IMR-90 (cell line): ENCODE measurements around the gene FBXL14. TPM values are rescaled to one million over a fixed set of nuclear protein-coding genes. Genes with fewer than 3 reads are reported as not detected.
A peak's percentile ranks its signal among the peaks of the same experiment; 100 is the strongest.

Experiments used
- ATAC-seq: fragments of 200-7000 bp; cut with Tn5 transposase; 2 replicates; pipeline ENCODE4 v1.9.1; 2020; ENCODE audit warnings: low read depth, mild to moderate bottlenecking, moderate library complexity
- BruUV-seq: library from RNA; stranded (reverse); fragments of 400-500 nt; replicated peaks from 2 replicates; lab custom pipeline; 2021; lab: Mats Ljungman, UMichigan
- CTCF ChIA-PET: fragments of 300-600 bp; formaldehyde crosslinking; extraction: SDS; loops from one replicate; lab custom pipeline; 2021; ENCODE audit warnings: antibody characterized with exemption; lab: Yijun Ruan, JAX
- POLR2A ChIA-PET: fragments of 300-600 bp; sonication (Branson Sonifier 250); formaldehyde crosslinking; loops from one replicate; lab custom pipeline; 2022; ENCODE audit warnings: antibody characterized with exemption; ENCODE audit not compliant: unreplicated experiment; lab: Charles Lee
- DNase-seq: peaks from one replicate; pipeline ENCODE4 v3.0.0; 2013
- H2AFZ ChIP-seq: replicated peaks from 2 replicates; pipeline ENCODE3; 2013; ENCODE audit warnings: low read length, mild to moderate bottlenecking; ENCODE audit not compliant: poor library complexity
- H2AK5ac ChIP-seq: 2 replicates; pipeline ENCODE4 v1.6.1; 2013; ENCODE audit warnings: low read depth, low read length, inconsistent platforms
- H2AK9ac ChIP-seq: replicated peaks from 2 replicates; pipeline ENCODE3; 2013; ENCODE audit warnings: mild to moderate bottlenecking, low read depth, low read length, moderate library complexity; ENCODE audit not compliant: poor library complexity
- H2BK120ac ChIP-seq: 2 replicates; pipeline ENCODE4 v1.6.1; 2013; ENCODE audit warnings: low read depth, low read length, inconsistent platforms
- H2BK15ac ChIP-seq: 3 replicates; pipeline ENCODE4 v1.6.1; 2013; ENCODE audit warnings: low read depth, low read length, inconsistent platforms
- H2BK20ac ChIP-seq: 2 replicates; pipeline ENCODE4 v1.6.1; 2013; ENCODE audit warnings: low read depth, mild to moderate bottlenecking, inconsistent platforms, low read length, moderate library complexity
- H2BK5ac ChIP-seq: 2 replicates; pipeline ENCODE4 v1.6.1; 2013; ENCODE audit warnings: mild to moderate bottlenecking, low read depth, low read length, inconsistent platforms; ENCODE audit not compliant: poor library complexity, severe bottlenecking
- H3K14ac ChIP-seq: replicated peaks from 2 replicates; pipeline ENCODE4 v1.6.1; 2013; ENCODE audit warnings: low read depth, low read length, inconsistent platforms
- H3K18ac ChIP-seq: 2 replicates; pipeline ENCODE4 v1.6.1; 2013; ENCODE audit warnings: low read depth, low read length, control low read depth
- H3K23ac ChIP-seq: 2 replicates; pipeline ENCODE4 v1.6.1; 2013; ENCODE audit warnings: low read depth, low read length, inconsistent platforms
- H3K27ac ChIP-seq: 2 replicates; pipeline ENCODE4 v1.5.1; 2013; ENCODE audit warnings: mild to moderate bottlenecking, control low read depth, low read length; ENCODE audit not compliant: insufficient read depth
- H3K27me3 ChIP-seq: 2 replicates; pipeline ENCODE4 v1.6.1; 2013; ENCODE audit warnings: low read length; ENCODE audit not compliant: control insufficient read depth, insufficient read depth
- H3K36me3 ChIP-seq: 2 replicates; pipeline ENCODE4 v1.6.1; 2013; ENCODE audit warnings: low read length, mixed read lengths; ENCODE audit not compliant: control insufficient read depth, insufficient read depth
- H3K4ac ChIP-seq: 2 replicates; pipeline ENCODE4 v1.6.1; 2013; ENCODE audit warnings: low read depth, low read length, inconsistent platforms
- H3K4me1 ChIP-seq: 2 replicates; pipeline ENCODE4 v1.6.1; 2013; ENCODE audit warnings: low read length, mixed read lengths; ENCODE audit not compliant: control insufficient read depth, insufficient read depth
- H3K4me2 ChIP-seq: 2 replicates; pipeline ENCODE4 v1.6.1; 2013; ENCODE audit warnings: low read depth, mild to moderate bottlenecking, control low read depth, low read length, moderate library complexity
- H3K4me3 ChIP-seq: 2 replicates; pipeline ENCODE4 v1.5.1; 2013; ENCODE audit warnings: low read depth, mild to moderate bottlenecking, control low read depth, low read length, moderate library complexity; ENCODE audit not compliant: insufficient read depth
- H3K56ac ChIP-seq: 2 replicates; pipeline ENCODE4 v1.6.1; 2013; ENCODE audit warnings: low read length, inconsistent platforms; ENCODE audit not compliant: insufficient read depth; ENCODE audit errors: extremely low read depth
- H3K79me1 ChIP-seq, 2 experiments: 2 replicates each; pipeline ENCODE4 v1.6.1; 2013; ENCODE audit warnings: low read length in 2 of 2, inconsistent platforms in 1 of 2, low read depth in 1 of 2
- H3K9ac ChIP-seq: 2 replicates; pipeline ENCODE4 v1.6.1; 2013; ENCODE audit warnings: low read depth, low read length, control low read depth
- H3K9me1 ChIP-seq: 2 replicates; pipeline ENCODE4 v1.6.1; 2013; ENCODE audit warnings: low read length, inconsistent platforms; ENCODE audit not compliant: insufficient read depth
- H3K9me3 ChIP-seq: 2 replicates; pipeline ENCODE4 v1.6.1; 2013; ENCODE audit warnings: low read length; ENCODE audit not compliant: control insufficient read depth, insufficient read depth
- H4K20me1 ChIP-seq: 2 replicates; pipeline ENCODE4 v1.6.1; 2013; ENCODE audit warnings: low read length, inconsistent platforms; ENCODE audit not compliant: insufficient read depth
- H4K5ac ChIP-seq: 2 replicates; pipeline ENCODE4 v1.6.1; 2013; ENCODE audit warnings: mild to moderate bottlenecking, low read depth, low read length, control low read depth
- H4K8ac ChIP-seq, 2 experiments: 2 replicates each; pipeline ENCODE4 v1.6.1; 2013; ENCODE audit warnings: low read depth in 2 of 2, low read length in 2 of 2, control low read depth in 1 of 2, inconsistent platforms in 1 of 2
- H4K91ac ChIP-seq: 2 replicates; pipeline ENCODE4 v1.6.1; 2013; ENCODE audit warnings: low read depth, low read length, inconsistent platforms; ENCODE audit not compliant: insufficient read depth
- BHLHE40 ChIP-seq: fragments of 150-350 bp; IDR thresholded peaks from 2 replicates; pipeline ENCODE4 v1.6.1; 2016; ENCODE audit warnings: mild to moderate bottlenecking, low read depth, low read length
- CHD1 ChIP-seq: IDR thresholded peaks from 2 replicates; pipeline ENCODE4 v1.6.1; 2012; ENCODE audit warnings: low read depth, low read length, improper control_type of control experiment
- ELK1 ChIP-seq: fragments of 150-350 bp; IDR thresholded peaks from 2 replicates; pipeline ENCODE4 v1.6.1; 2016; ENCODE audit warnings: low read depth, mild to moderate bottlenecking, low read length, moderate library complexity, borderline replicate concordance
- FOS ChIP-seq: fragments of 150-350 bp; IDR thresholded peaks from 2 replicates; pipeline ENCODE4 v1.6.1; 2016; ENCODE audit warnings: low read depth, low read length
- MXI1 ChIP-seq: IDR thresholded peaks from 2 replicates; pipeline ENCODE4 v1.6.1; 2012; ENCODE audit warnings: low read depth, mild to moderate bottlenecking, low read length, moderate library complexity, borderline replicate concordance
- NFE2L2 ChIP-seq: fragments of 150-350 bp; IDR thresholded peaks from 2 replicates; pipeline ENCODE4 v1.6.1; 2016; ENCODE audit warnings: low read depth, mild to moderate bottlenecking, low read length
- POLR2A ChIP-seq: IDR thresholded peaks from 2 replicates; pipeline ENCODE4 v1.6.1; 2012; ENCODE audit warnings: mild to moderate bottlenecking, low read depth, low read length
- RAD21 ChIP-seq: IDR thresholded peaks from 2 replicates; pipeline ENCODE4 v1.6.1; 2012; ENCODE audit warnings: low read length, improper control_type of control experiment
- RCOR1 ChIP-seq: IDR thresholded peaks from 2 replicates; pipeline ENCODE4 v1.6.1; 2012; ENCODE audit warnings: mild to moderate bottlenecking, low read length, improper control_type of control experiment; ENCODE audit not compliant: insufficient replicate concordance
- RFX5 ChIP-seq: IDR thresholded peaks from 2 replicates; pipeline ENCODE4 v1.8.0; 2012; ENCODE audit warnings: low read depth, mild to moderate bottlenecking, low read length, moderate library complexity
- SMC3 ChIP-seq: fragments of 150-350 bp; IDR thresholded peaks from 2 replicates; pipeline ENCODE4 v1.6.1; 2016; ENCODE audit warnings: low read depth, mild to moderate bottlenecking, antibody characterized with exemption, low read length, moderate library complexity
- WGBS, 2 experiments: methylation state at CpG; one replicate each; pipeline versions ENCODE4 v1.1.5 to v1.1.7; 2013; ENCODE audit warnings: missing lambda C conversion rate in 2 of 2; ENCODE audit not compliant: insufficient read length in 1 of 2; ENCODE audit errors: extremely low coverage in 2 of 2; 5-methylcytosine and 5-hydroxymethylcytosine counted together
- dilution Hi-C: fragments of 300-500 bp; cut with HindIII; formaldehyde crosslinking; loops from one replicate; pipeline ENCODE4 v1.14.3; 2018; ENCODE audit warnings: low sequenced_read_pairs; ENCODE audit not compliant: unreplicated experiment
- in situ Hi-C: fragments of 300-500 bp; cut with MboI; formaldehyde crosslinking; loops from 3 replicates; pipeline ENCODE4 v1.14.3; 2019; ENCODE audit warnings: low sequenced_read_pairs, inconsistent platforms, mixed read lengths
- intact Hi-C: fragments of 100-400 bp; cut with micrococcal nuclease; formaldehyde crosslinking; loops from 2 replicates; pipeline ENCODE4 v1.10.0; 2022
- polyA plus RNA-seq, 3 experiments: library from polyadenylated mRNA; depleted of rRNA; stranded (reverse); fragments of >200 nt; gene quantifications; 2 replicates each; pipeline ENCODE4 v1.2.3, GENCODE V29; 2012; ENCODE audit warnings: low replicate concordance in 1 of 3
- total RNA-seq: library from RNA; depleted of rRNA; stranded (reverse); fragments of >200 nt; gene quantifications from 2 replicates; pipeline ENCODE4 v1.2.3, GENCODE V29; 2012
- TF ChIP-seq, protein P1 (sequence below): conservative IDR thresholded peaks from 2 replicates; pipeline ENCODE4 v1.5.1; 2012; ENCODE audit warnings: mild to moderate bottlenecking, low read depth, low read length, improper control_type of control experiment

The FBXL14 gene
- total and polyA plus RNA-seq, 2 of the 4 experiments (the other 2 are of a cell fraction) = 4.7 to 7.3 TPM

- intact Hi-C loops = no loop called here
- no TSS peak for BruUV-seq
- Histone ChIP-seq H2BK5ac (no peak overlapping the region), H4K8ac (no peak overlapping the region), H3K27me3 (no peaks in the 10 kb centered on the region), H2BK120ac (no peak overlapping the region), H3K9me3 (no peaks in the 10 kb centered on the region), H3K36me3 (no peaks in the 10 kb centered on the region), H3K4ac (no peak overlapping the region; the same call in 1 of the 2 replicates), H4K5ac (no peak overlapping the region), H4K91ac (no peak overlapping the region; the same call in 1 of the 2 replicates), H3K56ac (no peak overlapping the region), H3K4me1 (peaks cover 20% of the 10 kb centered on the region), H2BK15ac (no peak overlapping the region; the same call in 2 of the 3 replicates), H3K9me1 (peaks cover 16% of the 10 kb centered on the region), H2AK5ac (peak overlapping the region; percentile 58; the same call in 1 of the 2 replicates), H3K79me1 (peaks cover 0 to 17% of the 10 kb centered on the region in 2 experiments; a peak in 2 of 4 replicates), H3K18ac (no peak overlapping the region), H2AK9ac (peak overlapping the region; percentile 3), H3K14ac (no peak overlapping the region), H3K23ac (no peak overlapping the region), H3K4me3 (no peak overlapping the region), H3K9ac (no peak overlapping the region), H3K27ac (no peak overlapping the region), H2BK20ac (no peak overlapping the region; the same call in 1 of the 2 replicates), H2AFZ (no peak overlapping the region), H4K20me1 (no peaks in the 10 kb centered on the region), H3K4me2 (no peak overlapping the region)
- 88% methylated on average over 7 of the region's 8 CpGs; no CpG with 5 or more reads in 1 of the 2 experiments for WGBS, 2 experiments
- in situ Hi-C loops = no loop called here
- ATAC-seq = no peak
- CTCF ChIA-PET = no interaction called here
- no peak for DNase-seq
- POLR2A ChIA-PET = no interaction called here
- TF ChIP-seq NFE2L2 (no peak), FOS (no peak), RFX5 (no peak), BHLHE40 (no peak), SMC3 (no peak), POLR2A (no peak), CHD1 (no peak), ELK1 (no peak), MXI1 (no peak), RAD21 (no peak), RCOR1 (no peak)
- TF ChIP-seq, protein P1, sequence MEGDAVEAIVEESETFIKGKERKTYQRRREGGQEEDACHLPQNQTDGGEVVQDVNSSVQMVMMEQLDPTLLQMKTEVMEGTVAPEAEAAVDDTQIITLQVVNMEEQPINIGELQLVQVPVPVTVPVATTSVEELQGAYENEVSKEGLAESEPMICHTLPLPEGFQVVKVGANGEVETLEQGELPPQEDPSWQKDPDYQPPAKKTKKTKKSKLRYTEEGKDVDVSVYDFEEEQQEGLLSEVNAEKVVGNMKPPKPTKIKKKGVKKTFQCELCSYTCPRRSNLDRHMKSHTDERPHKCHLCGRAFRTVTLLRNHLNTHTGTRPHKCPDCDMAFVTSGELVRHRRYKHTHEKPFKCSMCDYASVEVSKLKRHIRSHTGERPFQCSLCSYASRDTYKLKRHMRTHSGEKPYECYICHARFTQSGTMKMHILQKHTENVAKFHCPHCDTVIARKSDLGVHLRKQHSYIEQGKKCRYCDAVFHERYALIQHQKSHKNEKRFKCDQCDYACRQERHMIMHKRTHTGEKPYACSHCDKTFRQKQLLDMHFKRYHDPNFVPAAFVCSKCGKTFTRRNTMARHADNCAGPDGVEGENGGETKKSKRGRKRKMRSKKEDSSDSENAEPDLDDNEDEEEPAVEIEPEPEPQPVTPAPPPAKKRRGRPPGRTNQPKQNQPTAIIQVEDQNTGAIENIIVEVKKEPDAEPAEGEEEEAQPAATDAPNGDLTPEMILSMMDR = no peak
- dilution Hi-C loops = no loop called here
These were observed 71.3 kb downstream of the FBXL14 start for GRCh38 chr12:1523046-1523445.
